ENCODE data around the gene TAF1A.

Gene TAF1A

DNA sequence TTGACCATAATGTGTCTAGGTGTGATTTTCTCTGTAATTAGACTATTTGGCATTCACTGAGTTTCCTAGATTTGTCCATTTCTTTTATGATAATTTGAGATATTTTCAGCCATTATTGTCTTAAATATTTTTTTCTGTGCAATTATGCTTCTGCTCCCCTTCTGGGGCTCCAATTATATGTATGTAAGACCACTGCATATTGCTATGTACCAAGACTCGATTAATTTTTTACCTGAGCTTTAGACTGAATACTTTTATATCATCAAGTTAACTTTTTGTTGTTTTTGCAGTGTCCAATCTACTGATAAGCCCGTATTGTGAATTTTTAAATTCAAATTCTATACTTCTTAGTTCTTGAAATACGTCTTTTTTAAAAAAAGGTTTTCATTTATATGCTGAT, 5.1 kb upstream of the TAF1A start:
- DNase-seq, result no peak

GRCh38 chr1:222592171-222592570, 2.4 kb upstream of the TAF1A start:
- no peak for DNase-seq

GRCh38 chr1:222588135-222588534, 1.6 kb downstream of the TAF1A start:
- no peak for DNase-seq

GRCh38 chr1:222586842-222587241, 2.9 kb downstream of the TAF1A start:
- no peak for DNase-seq

DNA sequence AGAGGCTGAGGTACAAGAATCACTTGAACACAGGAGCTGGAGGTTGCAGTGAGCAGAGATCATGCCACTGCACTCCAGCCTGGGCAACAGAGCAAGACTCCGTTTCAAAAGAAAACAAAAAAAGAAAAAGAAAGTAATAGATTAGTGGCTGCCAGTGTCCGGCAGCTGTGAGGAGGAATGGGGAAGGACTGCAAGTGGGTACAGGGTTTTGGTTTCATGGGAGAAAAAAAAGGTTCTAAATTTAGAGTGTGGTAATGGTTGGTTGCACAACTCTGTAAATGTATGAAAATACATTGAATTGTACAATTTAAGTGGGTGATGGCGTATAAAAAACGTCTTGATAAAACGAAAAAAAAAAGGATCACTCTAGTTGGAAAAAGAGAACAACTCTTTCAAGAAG, 6.7 kb downstream of the TAF1A start:
- no peak for DNase-seq

- DNase-seq, result no peak
These were observed 7.5 kb downstream of the TAF1A start for GRCh38 chr1:222582099-222582774.

DNA sequence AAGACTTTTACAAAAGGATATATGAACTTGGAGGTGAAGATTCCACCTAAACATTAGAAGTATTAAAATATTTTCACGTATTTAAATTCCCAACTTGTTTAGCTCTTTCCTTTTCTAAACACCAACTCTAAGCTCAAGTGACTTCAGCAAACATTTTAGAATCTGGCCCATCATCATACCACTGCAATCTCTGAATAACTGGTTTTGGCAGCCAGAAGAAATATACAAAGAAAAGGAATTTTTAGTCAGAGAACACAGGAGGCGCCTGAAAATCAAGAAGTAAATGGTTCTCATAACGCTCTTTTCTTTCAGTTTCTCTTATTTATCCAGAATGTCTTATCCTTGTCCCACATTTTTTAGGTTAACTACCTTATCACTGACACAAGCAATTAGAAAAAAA, 10.4 kb downstream of the TAF1A start:
- DNase-seq, result no peak

DNA sequence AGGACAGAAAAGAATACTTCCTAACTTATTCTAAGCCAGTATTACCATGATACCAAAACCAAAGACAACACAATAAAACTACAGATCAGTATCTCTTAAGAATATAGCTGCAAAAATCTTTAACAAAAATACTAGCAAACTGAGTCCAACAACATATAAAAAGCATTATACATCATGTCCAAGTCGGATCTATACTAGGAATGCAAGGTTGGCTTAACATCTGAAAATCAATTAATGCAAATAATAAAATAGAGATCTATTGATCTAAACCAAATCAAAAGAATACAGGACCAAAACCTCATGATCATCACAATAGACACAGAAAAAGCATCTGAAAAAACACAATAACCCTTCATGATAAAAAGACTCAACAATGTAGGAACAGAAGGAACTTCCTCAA, 18.9 kb downstream of the TAF1A start:
- DNase-seq, result no peak

- no peak for DNase-seq
These were observed 28.1 kb downstream of the TAF1A start for GRCh38 chr1:222561656-222562055.

DNA sequence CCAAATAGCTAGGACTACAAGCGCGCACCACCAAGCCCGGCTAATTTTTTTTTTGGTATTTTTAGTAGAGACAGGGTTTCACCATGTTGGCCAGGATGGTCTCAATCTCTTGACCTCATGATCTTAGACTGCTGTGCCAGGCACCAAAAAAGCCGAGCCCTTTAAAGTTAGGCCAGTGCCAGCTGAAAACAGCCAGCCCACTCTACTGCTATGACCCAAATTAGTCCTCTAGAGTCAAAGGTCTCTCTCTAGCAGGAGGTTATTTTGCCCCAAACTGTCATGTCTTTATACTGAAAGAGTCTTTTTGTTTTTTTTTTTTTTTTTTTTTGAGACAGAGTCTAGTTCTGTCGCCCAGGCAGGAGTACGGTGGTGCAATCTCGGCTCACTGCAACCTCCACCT, 32.2 kb downstream of the TAF1A start:
- no peak for DNase-seq

- no peak for DNase-seq
These were observed 32.6 kb downstream of the TAF1A start for GRCh38 chr1:222557148-222557547.

GRCh38 chr1:222555992-222556615, 33.6 kb downstream of the TAF1A start:
- no peak for DNase-seq

GRCh38 chr1:222554177-222554576, 35.6 kb downstream of the TAF1A start:
- DNase-seq, result no peak

DNA sequence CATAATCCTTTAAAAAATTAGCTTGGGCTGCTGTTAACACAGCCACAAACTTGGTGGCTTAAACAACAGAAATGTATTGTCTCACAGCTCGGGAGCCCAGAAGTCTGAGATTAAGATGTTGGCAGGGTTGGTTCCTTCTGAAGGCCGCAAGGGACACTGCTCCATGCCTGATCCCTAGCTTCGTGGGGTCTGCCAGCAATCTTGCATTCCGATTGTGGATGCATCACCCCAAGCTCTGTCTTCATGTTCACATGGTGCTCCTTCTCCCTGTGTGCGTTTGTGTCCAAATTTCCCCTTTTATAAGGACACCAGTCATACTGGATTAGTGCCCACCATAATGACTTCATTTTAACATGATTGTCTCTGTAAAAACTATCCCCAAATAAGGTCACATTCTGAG, 36.9 kb downstream of the TAF1A start:
- DNase-seq, result no peak

DNA sequence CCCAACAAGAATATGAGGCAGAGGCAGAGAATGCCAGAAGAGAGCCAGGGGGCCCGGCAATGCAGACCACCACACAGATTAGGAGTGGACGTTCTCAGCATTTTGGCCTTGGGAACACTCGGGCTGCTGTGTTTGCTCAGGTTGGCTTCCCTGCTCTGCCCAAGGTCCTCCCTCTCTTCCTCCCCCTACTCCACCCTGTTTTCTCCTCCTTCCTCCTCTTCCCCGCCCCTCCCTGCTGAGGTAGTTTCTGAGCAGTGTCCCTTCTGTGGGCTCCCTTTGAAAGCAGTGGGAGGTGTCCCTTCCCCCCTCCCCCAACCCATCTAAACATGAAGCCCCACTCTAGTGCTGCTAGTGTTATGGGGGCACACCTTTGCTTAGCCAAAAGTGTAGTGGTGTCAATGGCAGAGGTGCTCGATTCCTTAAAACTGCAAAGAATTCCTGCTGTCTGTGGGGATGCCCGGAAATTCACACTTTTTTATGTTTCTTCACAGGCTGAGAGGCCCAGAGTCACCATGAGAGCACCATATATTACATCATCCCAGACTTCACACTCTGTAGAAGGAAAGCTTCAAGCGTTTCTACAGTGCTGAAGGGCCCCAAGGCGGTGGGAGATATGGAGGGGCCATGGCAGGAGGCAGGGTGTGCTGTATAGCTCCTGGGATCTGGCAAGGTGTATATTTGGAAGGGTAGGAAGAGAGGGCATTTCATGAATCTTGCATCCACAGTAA, 41.6 kb downstream of the TAF1A start, which contains the start of gene HHIPL2:
Gene HHIPL2, minus strand, starts transcription at position 161 of the 728 bp plus-strand sequence. Its CDS starts 60 bp downstream, at position 101.
- DNase-seq, result no peak

- no peak for DNase-seq
These were observed 42.5 kb downstream of the TAF1A start for GRCh38 chr1:222547260-222547614.

GRCh38 chr1:222546548-222547259, 43.0 kb downstream of the TAF1A start:
- DNase-seq, result no peak

- no peak for DNase-seq
These were observed 43.6 kb downstream of the TAF1A start for GRCh38 chr1:222546091-222546490.

GRCh38 chr1:222543817-222544216, 45.9 kb downstream of the TAF1A start:
- DNase-seq, result no peak

GRCh38 chr1:222540598-222540995, 49.1 kb downstream of the TAF1A start:
- DNase-seq, result no peak

DNA sequence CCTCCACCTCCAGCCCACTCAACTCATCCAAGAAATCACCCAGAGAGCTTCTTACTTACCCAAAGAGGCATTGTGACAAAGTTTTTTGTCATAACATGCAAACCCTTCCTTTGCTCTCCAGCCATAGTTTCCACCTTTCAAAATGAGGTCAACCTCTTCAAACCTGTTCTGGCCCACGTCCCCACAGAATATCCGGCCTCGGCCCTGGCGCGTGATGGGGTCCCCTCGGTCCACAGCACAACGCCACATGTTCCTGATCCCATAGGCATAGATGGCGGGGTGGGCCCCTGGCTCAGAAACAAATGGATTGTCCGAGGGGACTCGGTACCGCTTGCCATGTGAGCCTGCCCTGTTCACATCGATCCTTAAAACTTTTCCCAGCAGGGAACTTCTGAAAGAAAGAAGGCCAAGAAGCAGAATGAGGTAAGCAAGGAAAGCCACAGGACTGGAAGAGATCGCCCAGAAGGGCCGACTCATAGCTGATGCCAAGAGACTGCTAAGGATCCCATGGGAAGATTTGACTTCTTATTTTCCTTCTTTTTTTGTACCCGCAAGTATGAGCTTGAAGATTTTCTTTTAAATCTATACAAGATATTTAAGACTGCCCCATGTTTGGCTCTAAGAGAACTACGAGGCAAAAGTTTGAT, 49.7 kb downstream of the TAF1A start:
- no peak for DNase-seq

GRCh38 chr1:222535455-222535854, 54.3 kb downstream of the TAF1A start:
- DNase-seq, result no peak

DNA sequence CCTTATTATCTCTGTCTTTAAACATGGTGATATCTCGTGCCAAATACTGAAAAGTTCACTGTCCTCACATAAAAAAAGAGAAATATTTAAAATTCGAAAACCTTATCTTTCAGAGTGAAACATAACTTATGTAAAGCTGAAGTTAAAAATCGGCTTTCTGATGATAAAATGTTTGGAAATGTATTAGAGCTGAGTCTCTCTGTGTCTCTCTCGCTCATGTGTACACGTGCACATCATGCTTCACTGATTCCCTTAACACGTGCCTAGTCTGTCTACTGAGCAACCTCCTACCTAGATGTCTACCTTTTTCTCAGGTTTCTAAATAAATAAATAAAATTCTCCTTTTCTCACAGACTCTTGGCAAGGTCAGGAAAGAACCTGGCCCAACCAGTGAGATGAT, 58.9 kb downstream of the TAF1A start:
- no peak for DNase-seq

Data from stimulated activated CD4-positive, alpha-beta T cell treated with anti-CD3 and anti-CD28 coated beads, Interleukin-1b, Interleukin-23, amount 100 ng/mL, for 48 hours (primary cell).